Endothelial cell of umbilical vein (primary cell): ENCODE data around the gene PI4K2B.

Experiments used
- FOS ChIP-seq: IDR thresholded peaks from 2 replicates; pipeline ENCODE4 v1.6.1; 2011; ENCODE audit warnings: mild to moderate bottlenecking, low read length, moderate library complexity, borderline replicate concordance; ENCODE audit not compliant: insufficient read depth
- JUN ChIP-seq: IDR thresholded peaks from 2 replicates; pipeline ENCODE4 v1.6.1; 2011; ENCODE audit warnings: borderline replicate concordance, low read depth; ENCODE audit not compliant: insufficient read length, insufficient read depth
- POLR2A ChIP-seq: IDR thresholded peaks from 2 replicates; pipeline ENCODE4 v1.6.1; 2012; ENCODE audit warnings: low read depth, mild to moderate bottlenecking, control low read depth, low read length
- TF ChIP-seq, protein P1 (sequence below), 2 donors: IDR thresholded peaks; 1 replicate in 1 of 2; 2 replicates in 1 of 2; pipeline ENCODE4 v1.5.1; 2011; ENCODE audit warnings: low read length in 2 of 2, mild to moderate bottlenecking in 2 of 2, moderate library complexity in 2 of 2, control low read depth in 1 of 2, inconsistent platforms in 1 of 2, low read depth in 1 of 2; ENCODE audit not compliant: insufficient read depth in 1 of 2; ENCODE audit errors: extremely low read depth in 1 of 2
- TF ChIP-seq, protein P2 (sequence below): IDR thresholded peaks from 2 replicates; pipeline ENCODE4 v1.6.1; 2011; ENCODE audit not compliant: insufficient read depth, insufficient read length

DNA sequence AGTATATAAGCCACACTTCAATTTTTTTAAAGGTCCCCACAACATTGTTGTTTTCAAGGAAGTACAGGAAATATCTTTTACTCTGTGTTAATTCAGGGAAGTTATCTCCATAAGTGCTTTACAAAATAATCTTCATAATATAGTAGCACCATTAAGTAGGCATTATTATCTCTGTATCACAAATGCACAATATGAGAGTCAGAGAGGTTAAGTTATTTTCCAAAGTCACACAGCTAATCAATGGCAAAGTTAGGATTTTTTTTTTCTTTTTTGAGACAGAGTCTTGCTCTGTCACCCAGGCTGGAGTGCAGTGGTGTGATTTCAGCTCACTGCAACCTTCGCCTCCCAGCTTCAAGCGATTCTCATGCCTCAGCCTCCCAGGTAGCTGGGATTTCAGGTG, 35.1 kb upstream of the PI4K2B start:
- TF ChIP-seq, protein P1, sequence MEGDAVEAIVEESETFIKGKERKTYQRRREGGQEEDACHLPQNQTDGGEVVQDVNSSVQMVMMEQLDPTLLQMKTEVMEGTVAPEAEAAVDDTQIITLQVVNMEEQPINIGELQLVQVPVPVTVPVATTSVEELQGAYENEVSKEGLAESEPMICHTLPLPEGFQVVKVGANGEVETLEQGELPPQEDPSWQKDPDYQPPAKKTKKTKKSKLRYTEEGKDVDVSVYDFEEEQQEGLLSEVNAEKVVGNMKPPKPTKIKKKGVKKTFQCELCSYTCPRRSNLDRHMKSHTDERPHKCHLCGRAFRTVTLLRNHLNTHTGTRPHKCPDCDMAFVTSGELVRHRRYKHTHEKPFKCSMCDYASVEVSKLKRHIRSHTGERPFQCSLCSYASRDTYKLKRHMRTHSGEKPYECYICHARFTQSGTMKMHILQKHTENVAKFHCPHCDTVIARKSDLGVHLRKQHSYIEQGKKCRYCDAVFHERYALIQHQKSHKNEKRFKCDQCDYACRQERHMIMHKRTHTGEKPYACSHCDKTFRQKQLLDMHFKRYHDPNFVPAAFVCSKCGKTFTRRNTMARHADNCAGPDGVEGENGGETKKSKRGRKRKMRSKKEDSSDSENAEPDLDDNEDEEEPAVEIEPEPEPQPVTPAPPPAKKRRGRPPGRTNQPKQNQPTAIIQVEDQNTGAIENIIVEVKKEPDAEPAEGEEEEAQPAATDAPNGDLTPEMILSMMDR (IDR thresholded peaks at IDR 0.05; ENCODE audit: extremely low read depth in 1 of 2, insufficient read depth in 1 of 2, low read depth in 1 of 2, low read length in 2 of 2) = no peak
- TF ChIP-seq POLR2A (no peak), JUN (no peak), FOS (no peak)
- TF ChIP-seq, protein P2, sequence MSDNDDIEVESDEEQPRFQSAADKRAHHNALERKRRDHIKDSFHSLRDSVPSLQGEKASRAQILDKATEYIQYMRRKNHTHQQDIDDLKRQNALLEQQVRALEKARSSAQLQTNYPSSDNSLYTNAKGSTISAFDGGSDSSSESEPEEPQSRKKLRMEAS = no peak
